ENCODE measurements around the gene APRT.
"Not testable (repeated sequence)": the region's sequence is repeated elsewhere in the genome, so short reads cannot be mapped to it uniquely, and the experiment has no call there.

Gene APRT

DNA sequence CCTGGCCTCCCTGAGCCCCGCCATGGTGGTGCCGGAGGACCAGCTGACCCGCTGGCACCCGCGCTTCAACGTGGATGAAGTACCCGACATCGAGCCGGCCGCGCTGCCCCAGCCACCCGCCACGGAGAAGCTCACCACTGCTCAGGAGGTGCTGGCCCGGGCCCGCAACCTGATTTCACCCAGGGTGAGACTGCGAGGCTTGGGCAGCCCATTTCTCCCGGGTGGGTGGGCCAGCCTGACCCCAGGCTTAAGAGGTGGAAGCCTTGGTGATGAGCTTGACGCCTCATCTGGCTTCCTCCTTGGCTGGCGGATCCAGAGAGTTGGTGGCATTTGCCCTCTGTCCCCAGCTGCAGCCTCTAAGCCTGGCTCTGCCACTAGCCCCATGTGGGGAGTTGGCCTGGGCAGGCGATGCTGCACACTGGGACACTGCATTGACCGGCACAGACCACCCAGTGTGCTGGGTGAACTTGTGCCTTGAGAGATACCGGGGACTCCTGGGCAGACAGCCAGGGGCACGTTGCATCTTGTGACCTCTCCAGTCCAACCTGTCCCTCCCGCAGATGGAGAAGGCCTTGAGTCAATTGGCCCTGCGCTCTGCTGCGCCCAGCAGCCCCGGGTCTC lies 5.1 kb downstream of the APRT start:
- no peak for DNase-seq

- no peak for DNase-seq
Measured at GRCh38 chr16:88805887-88806393, 5.8 kb downstream of the APRT start.

- no peak for DNase-seq
Measured at GRCh38 chr16:88805340-88805715, 6.4 kb downstream of the APRT start.

- DNase-seq: peak; percentile 19
Measured at GRCh38 chr16:88804552-88805339, 7.0 kb downstream of the APRT start.

GRCh38 chr16:88804173-88804551 lies 7.6 kb downstream of the APRT start:
- DNase-seq: no peak

- DNase-seq: peak; percentile 70
Measured at GRCh38 chr16:88803264-88803987, 8.3 kb downstream of the APRT start, which contains the start of gene CDT1. TSS of gene CDT1 (plus strand) at chr16:88803789. CDS start at chr16:88803832, 43 bp downstream.

DNA sequence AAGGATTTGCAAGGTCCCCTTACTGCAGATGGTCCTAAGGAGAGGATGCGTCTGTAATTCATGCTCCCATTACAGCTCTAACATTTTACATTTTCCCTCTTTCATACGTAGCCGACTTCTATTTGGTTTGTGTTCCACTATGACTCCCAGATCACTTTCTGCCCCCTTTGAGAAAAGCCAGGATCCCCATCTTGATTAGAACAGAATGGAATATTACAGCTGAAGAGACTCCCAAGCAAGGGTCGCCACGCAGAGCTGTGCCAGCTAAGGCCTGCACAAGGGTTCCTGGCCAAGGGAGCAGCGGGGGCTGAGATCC lies 11.5 kb downstream of the APRT start:
- DNase-seq: no peak

DNA sequence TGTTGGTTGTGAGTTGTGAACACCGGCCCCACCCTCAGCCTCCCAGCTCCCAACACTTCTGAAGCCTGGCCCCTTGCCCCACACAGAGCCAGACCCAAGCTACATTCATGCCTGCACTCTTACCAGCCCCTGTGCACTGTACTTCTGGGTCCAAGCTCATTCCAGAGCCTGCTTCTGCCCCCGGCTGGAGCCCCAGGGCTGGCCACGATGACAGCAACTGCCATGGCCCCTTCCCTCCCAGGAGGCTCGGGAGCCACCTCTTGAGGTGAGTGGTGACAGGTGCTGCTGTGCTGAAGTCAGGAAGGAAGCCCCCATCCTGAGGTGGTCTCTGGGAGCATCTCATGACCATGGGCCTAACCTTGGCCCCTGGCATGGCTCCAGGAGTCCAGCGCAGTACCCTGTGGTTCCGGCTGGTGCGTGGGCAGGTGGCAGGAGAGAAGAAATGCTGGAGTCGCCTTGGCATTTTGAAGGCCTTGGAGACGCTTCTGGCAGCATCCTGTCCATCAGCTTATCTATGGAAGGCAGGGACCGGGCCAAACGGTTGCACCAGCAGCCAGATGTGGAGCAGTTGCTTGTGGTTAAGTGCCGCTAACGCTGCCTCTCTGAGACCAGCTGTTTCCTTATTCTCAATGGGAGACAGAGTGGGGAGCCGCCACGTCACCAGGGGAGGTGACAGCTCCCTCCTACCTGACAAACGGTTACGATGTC lies 12.0 kb downstream of the APRT start:
- DNase-seq: no peak

GRCh38 chr16:88798772-88799455 lies 12.8 kb downstream of the APRT start:
- DNase-seq: no peak

DNA sequence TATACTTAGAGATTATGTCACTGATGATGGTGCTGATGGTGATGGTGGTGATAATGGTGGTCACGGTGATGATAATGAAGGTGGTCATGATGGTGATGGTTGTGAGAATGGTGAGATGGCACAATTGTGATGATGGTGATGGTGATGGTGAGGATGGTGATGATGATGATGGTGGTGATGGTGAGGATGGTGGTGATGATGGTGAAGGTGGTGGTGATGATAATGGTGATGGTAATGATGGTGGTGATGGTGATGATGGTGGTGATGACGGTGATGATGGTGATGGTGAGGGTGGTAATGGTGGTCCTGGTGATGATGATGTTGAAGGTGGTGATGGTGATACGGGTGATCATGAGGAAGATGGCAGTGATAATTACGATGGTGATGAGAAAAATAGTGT lies 13.7 kb downstream of the APRT start:
- no peak for DNase-seq

- no peak for DNase-seq
Measured at GRCh38 chr16:88796278-88796677, 15.4 kb downstream of the APRT start.

DNA sequence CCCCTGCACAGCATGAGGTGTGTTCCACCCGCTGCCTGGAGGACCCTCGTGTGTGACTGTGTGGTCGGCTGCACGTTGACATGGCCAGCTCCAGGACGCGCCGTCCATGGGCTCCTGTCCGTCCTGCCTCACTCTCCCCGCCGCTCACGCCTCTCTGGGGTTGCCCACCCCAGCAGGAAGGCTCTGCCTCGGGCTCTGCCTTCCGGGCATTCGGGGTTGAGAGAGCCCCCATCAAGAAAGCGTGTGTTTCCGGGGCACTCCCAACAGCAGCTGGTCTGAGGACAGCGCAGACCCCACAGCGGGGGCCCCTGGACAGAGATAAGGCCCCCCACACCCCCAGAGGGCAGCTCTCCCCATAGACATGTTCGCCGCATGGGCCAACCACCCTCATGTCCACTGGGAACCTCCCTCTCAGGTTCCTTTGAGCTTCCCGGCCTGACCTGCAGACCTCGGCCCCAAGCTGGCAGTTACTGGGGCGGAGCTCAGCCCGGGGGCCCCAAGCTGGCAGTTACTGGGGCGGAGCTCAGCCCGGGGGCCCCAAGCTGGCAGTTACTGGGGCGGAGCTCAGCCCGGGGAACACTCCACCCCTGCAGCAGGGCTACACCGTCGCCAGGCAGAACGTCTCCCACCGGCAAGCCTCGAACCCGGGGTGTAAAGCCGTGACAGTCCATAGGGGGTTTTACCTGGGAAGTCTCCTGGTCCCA lies 18.3 kb downstream of the APRT start:
- DNase-seq: no peak

- no peak for DNase-seq
Measured at GRCh38 chr16:88792668-88793250, 19.0 kb downstream of the APRT start.

DNA sequence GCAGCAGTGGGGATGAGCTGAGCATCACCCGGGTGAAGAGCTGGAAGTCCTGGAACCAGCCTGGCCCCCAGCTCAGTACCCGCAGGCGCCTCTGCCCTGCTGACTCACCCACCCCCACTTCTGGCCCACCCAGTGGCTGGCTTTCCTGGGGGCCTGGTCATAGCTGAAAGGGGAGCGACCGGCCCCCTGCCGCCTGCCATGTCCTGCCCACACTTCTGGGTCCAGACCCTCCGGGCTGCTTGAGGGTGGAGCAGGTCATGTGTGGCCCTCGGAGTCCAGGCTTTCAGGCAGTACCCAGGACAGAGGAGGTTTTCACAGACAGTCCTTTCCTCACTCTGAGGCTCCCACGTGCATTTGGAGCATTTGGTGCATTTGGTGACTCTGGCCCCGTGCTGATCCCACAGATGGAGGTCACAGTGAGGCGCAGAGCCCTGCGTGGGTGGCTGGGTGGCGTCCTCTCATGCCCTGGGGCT lies 19.6 kb downstream of the APRT start:
- DNase-seq: no peak

DNA sequence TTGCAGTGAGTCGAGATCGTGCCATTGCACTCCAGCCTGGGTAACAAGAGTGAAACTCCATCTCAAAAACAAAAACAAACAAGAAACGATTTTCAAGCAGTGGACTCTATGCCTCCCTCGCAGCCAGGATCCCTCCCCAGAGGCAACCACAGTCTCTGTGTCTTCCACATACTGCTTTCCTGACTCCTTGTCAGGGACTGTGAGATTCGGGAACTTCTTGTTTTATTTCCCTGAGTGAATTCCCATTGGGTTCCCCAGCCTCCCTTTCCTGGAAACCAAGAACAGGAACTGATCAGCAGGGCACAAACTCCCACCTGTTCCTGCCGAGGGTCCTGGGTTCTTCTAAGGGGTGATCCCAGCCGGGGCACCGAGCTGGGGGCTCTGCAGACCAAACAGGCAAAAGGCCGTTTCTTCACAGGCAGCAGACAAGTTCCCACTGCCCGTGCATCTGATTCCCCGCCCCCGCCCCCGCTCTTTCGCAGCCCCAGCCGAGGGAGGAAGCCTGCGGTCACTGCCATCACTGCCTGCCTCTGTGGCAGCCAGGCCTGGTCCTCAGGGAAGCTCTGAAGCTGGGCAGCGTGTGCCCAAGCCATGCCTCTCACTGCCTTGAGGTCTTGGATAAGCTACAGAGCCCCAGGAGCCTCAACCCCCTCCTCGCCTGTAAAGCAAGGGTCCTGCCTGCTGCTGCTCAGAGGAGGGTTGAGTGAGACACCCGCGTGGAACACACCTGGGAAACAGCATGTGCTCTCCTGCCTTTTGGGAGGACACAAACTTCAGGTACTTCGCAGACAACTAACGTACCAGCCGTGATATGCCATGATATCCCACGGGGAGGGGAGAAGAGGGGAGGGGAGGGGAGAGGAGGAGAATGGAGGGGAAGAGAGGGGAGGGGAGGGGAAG lies 21.2 kb downstream of the APRT start:
- no peak for DNase-seq

GRCh38 chr16:88789594-88789993 lies 22.1 kb downstream of the APRT start:
- DNase-seq: no peak

DNA sequence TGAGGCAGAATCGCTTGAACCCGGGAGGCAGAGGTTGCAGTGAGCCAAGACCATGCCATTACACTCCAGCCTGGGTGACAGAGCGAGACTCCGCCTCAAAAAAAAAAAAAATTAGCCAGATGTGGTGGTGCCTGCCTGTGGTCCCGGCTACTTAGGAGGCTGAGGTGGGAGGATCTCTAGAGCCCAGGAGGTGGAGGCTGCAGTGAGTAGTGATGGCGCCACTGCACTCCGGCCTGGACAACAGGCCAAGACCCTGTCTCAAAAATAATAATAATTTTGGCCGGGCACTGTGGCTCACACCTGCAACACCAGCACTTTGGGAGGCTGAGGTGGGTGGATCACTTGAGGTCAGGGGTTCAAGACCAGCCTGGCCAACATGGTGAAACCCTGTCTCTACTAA lies 23.0 kb downstream of the APRT start:
- DNase-seq: not testable (repeated sequence)

DNA sequence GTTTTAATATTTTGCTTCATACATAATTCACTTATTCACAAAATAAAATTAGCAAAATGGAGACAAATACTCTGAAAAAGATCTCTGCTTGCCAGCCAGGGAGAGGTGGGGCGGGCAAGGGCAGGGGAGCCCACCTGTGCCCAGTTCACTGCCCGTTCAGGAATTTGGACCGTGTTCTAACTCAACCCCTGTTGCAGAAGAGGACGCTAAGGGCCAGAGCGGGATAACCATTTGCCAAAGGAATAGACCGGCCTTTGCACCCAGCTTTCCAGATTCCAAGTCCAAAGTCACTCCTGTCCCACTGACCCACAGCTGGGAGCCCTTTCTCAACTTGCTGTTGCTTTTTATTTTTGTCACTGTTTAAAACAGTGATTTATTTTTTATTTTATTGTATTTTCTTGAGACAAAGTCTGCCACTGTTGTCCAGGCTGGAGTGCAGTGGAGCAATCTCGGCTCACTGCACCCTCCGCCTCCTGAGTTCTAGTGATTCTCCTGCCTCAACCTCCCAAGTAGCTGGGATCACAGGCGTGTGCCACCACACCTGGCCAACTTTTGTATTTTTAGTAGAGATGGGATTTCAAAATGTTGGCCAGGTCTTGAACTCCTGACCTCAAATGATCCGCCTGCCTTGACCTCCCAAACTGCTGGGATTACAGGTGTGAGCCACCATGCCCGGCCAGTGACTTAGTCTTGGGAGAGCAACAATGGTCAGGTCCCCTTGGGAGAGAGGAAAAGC lies 24.0 kb downstream of the APRT start:
- no peak for DNase-seq

- peak; percentile 17 for DNase-seq
Measured at GRCh38 chr16:88785106-88785924, 26.4 kb downstream of the APRT start, which contains the start of gene PIEZO1. TSS of gene PIEZO1 (minus strand) at chr16:88785220. CDS start at chr16:88784964, 256 bp downstream.

Measured in NCI-H345 (cell line).